ENCODE results near the gene PLAC8L1. TPM values are rescaled to one million over a fixed set of nuclear protein-coding genes. Genes with fewer than 3 reads are reported as not detected.

Gene PLAC8L1
- total RNA-seq, 1 donor from 2014 or later, result 2.4 TPM

- Mint-ChIP-seq H3K9me3 (no peaks in the 10 kb centered on the region), H3K4me3 (no peak overlapping the region), H3K36me3 (no peaks in the 10 kb centered on the region), H3K27me3 (no peaks in the 10 kb centered on the region), H3K4me1 (ENCODE audit: unreplicated experiment) (peaks cover 4% of the 10 kb centered on the region), H3K27ac (peak overlapping the region; percentile 32)
- DNase-seq (ENCODE audit: extremely low spot score, unreplicated experiment), result no peak
- TF ChIP-seq, protein P1, sequence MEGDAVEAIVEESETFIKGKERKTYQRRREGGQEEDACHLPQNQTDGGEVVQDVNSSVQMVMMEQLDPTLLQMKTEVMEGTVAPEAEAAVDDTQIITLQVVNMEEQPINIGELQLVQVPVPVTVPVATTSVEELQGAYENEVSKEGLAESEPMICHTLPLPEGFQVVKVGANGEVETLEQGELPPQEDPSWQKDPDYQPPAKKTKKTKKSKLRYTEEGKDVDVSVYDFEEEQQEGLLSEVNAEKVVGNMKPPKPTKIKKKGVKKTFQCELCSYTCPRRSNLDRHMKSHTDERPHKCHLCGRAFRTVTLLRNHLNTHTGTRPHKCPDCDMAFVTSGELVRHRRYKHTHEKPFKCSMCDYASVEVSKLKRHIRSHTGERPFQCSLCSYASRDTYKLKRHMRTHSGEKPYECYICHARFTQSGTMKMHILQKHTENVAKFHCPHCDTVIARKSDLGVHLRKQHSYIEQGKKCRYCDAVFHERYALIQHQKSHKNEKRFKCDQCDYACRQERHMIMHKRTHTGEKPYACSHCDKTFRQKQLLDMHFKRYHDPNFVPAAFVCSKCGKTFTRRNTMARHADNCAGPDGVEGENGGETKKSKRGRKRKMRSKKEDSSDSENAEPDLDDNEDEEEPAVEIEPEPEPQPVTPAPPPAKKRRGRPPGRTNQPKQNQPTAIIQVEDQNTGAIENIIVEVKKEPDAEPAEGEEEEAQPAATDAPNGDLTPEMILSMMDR (conservative IDR thresholded peaks at IDR 0.05), result no peak
Measured at GRCh38 chr5:146091881-146092280, 13.5 kb downstream of the PLAC8L1 start.

DNA sequence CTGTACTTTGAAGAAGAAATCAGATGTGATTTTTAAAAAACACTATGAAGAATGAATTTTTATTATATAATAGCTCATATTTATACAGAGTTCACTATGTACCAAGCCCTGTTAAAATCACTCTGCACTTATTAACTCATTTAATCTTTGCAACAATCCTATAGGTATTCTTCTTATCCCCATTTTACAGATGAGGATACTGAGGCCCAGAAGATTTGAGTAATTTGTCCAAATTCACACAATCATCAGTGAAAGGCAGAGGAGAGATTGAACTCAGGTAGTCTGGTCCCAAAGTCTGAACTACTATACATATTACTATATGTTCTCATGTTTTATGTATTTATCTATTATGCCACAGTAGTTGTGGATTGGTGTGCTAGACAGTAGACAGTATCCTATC is 16.1 kb downstream of the PLAC8L1 start:
- Mint-ChIP-seq H3K9me3 (no peaks in the 10 kb centered on the region), H3K27ac (no peak overlapping the region), H3K4me3 (no peak overlapping the region), H3K36me3 (no peaks in the 10 kb centered on the region), H3K4me1 (ENCODE audit: unreplicated experiment) (peaks cover 4% of the 10 kb centered on the region), H3K27me3 (no peaks in the 10 kb centered on the region)
- DNase-seq (ENCODE audit: extremely low spot score, unreplicated experiment), result no peak
- TF ChIP-seq, protein P1 (conservative IDR thresholded peaks at IDR 0.05), result no peak

- Mint-ChIP-seq H3K4me1 (ENCODE audit: unreplicated experiment) (peaks cover 4% of the 10 kb centered on the region), H3K36me3 (no peaks in the 10 kb centered on the region), H3K27me3 (no peaks in the 10 kb centered on the region), H3K9me3 (no peaks in the 10 kb centered on the region), H3K4me3 (no peak overlapping the region), H3K27ac (no peak overlapping the region)
- DNase-seq (ENCODE audit: extremely low spot score, unreplicated experiment), result no peak
- TF ChIP-seq, protein P1 (conservative IDR thresholded peaks at IDR 0.05), result no peak
Measured at GRCh38 chr5:146088098-146088497, 17.3 kb downstream of the PLAC8L1 start.

- Mint-ChIP-seq H3K27me3 (no peaks in the 10 kb centered on the region), H3K27ac (no peak overlapping the region), H3K9me3 (no peaks in the 10 kb centered on the region), H3K36me3 (no peaks in the 10 kb centered on the region), H3K4me1 (ENCODE audit: unreplicated experiment) (peaks cover 10% of the 10 kb centered on the region), H3K4me3 (no peak overlapping the region)
- TF ChIP-seq, protein P1 (conservative IDR thresholded peaks at IDR 0.05), result no peak
- no peak for DNase-seq (ENCODE audit: extremely low spot score, unreplicated experiment)
Measured at GRCh38 chr5:146084376-146084775, 21.0 kb downstream of the PLAC8L1 start.

GRCh38 chr5:146082798-146083197 is 22.6 kb downstream of the PLAC8L1 start:
- no peaks in the 10 kb centered on the region for H3K27me3 Mint-ChIP-seq
- H3K4me3 Mint-ChIP-seq, result no peak overlapping the region
- H3K9me3 Mint-ChIP-seq, result no peaks in the 10 kb centered on the region
- DNase-seq (ENCODE audit: extremely low spot score, unreplicated experiment), result no peak
- H3K27ac Mint-ChIP-seq, result no peak overlapping the region
- TF ChIP-seq, protein P1 (conservative IDR thresholded peaks at IDR 0.05), result no peak
- no peaks in the 10 kb centered on the region for H3K36me3 Mint-ChIP-seq
- peaks cover 10% of the 10 kb centered on the region for H3K4me1 Mint-ChIP-seq (ENCODE audit: unreplicated experiment)

GRCh38 chr5:146081556-146081955 is 23.8 kb downstream of the PLAC8L1 start:
- Mint-ChIP-seq H3K9me3 (no peaks in the 10 kb centered on the region), H3K4me3 (no peak overlapping the region), H3K36me3 (no peaks in the 10 kb centered on the region), H3K27ac (no peak overlapping the region), H3K27me3 (no peaks in the 10 kb centered on the region), H3K4me1 (ENCODE audit: unreplicated experiment) (peaks cover 10% of the 10 kb centered on the region)
- TF ChIP-seq, protein P1 (conservative IDR thresholded peaks at IDR 0.05), result no peak
- no peak for DNase-seq (ENCODE audit: extremely low spot score, unreplicated experiment)

Measured in type B pancreatic cell (in vitro differentiated cells).